ENCODE measurements around the gene SCCPDH.
"Not testable (repeated sequence)": the region's sequence is repeated elsewhere in the genome, so short reads cannot be mapped to it uniquely, and the experiment has no call there.

SCCPDH gene, protein sequence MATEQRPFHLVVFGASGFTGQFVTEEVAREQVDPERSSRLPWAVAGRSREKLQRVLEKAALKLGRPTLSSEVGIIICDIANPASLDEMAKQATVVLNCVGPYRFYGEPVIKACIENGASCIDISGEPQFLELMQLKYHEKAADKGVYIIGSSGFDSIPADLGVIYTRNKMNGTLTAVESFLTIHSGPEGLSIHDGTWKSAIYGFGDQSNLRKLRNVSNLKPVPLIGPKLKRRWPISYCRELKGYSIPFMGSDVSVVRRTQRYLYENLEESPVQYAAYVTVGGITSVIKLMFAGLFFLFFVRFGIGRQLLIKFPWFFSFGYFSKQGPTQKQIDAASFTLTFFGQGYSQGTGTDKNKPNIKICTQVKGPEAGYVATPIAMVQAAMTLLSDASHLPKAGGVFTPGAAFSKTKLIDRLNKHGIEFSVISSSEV

DNA sequence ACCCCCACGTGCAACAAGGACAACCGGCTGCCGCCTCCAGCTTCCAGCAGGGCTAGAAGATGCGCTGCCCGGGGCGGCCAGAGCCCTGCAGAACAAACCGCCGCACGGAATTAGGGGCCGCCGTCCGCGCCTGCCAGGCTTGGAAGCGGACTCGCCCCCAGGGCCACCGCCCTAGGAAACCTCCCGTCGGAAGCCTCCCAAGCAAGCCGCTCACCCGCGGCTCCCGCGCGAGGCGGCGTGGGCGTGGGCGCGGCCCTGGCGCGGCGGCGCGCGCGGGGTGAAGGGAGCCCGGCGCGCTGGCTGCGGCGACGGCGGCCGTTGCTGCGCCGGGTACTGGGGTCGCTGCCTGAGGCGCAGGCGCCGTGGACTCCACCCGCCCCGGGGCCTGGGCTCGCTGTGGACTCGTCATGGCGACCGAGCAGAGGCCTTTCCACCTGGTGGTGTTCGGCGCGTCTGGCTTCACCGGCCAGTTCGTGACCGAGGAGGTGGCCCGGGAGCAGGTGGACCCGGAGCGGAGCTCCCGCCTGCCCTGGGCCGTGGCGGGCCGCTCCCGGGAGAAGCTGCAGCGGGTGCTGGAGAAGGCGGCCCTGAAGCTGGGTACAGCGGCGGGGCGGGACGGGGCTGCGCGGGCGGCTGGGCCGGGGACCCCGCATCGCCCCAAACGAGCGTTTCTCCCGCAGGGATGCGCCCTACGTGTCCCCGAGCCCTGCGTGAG is at the start of gene SCCPDH:
TSS of gene SCCPDH (plus strand) at position 394 of the 715 bp plus-strand sequence. CDS start at position 408, 14 bp downstream.
- peak; percentile 60 for DNase-seq

- no peak for DNase-seq
These were observed 46.4 kb upstream of the SCCPDH start for GRCh38 chr1:246677842-246678241.

GRCh38 chr1:246678816-246679793 is 45.1 kb upstream of the SCCPDH start:
- no peak for DNase-seq

GRCh38 chr1:246679794-246680177 is 44.4 kb upstream of the SCCPDH start:
- no peak for DNase-seq

- DNase-seq, result no peak
These were observed 44.0 kb upstream of the SCCPDH start for GRCh38 chr1:246680190-246680589.

GRCh38 chr1:246680696-246681130 is 43.5 kb upstream of the SCCPDH start:
- no peak for DNase-seq

- no peak for DNase-seq
These were observed 42.0 kb upstream of the SCCPDH start for GRCh38 chr1:246681900-246682895.

GRCh38 chr1:246683521-246683920 is 40.7 kb upstream of the SCCPDH start:
- no peak for DNase-seq

GRCh38 chr1:246687002-246687401 is 37.2 kb upstream of the SCCPDH start:
- DNase-seq, result no peak

GRCh38 chr1:246689409-246690008 is 34.7 kb upstream of the SCCPDH start:
- DNase-seq, result peak; percentile 35

DNA sequence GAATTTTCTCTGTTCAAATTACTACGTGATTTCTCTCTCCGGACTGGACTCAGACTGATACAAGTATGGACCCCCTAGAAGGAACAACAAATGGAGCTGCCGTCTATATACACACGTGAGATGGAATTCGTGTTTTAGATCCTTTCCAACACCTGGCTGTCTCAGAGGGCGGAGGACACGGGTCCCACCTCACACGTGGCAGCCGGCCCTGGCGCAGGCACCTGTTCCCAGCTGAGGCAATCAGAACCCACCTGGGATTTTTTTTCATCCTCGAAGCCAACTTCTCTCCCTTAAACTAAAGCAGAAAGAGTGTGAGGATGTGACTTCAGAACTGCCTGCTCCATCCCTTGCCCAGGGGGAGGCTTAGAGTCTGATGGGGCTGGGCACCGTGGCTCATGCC is 34.1 kb upstream of the SCCPDH start:
- no peak for DNase-seq

- DNase-seq, result no peak
These were observed 32.4 kb upstream of the SCCPDH start for GRCh38 chr1:246691622-246692495.

GRCh38 chr1:246694213-246694895 is 29.9 kb upstream of the SCCPDH start:
- not testable (repeated sequence) for DNase-seq

GRCh38 chr1:246695136-246695535 is 29.1 kb upstream of the SCCPDH start:
- DNase-seq, result no peak

- DNase-seq, result no peak
These were observed 28.5 kb upstream of the SCCPDH start for GRCh38 chr1:246695666-246696065.

- no peak for DNase-seq
These were observed 25.6 kb upstream of the SCCPDH start for GRCh38 chr1:246698466-246699094.

- DNase-seq, result peak; percentile 85
These were observed 25.0 kb upstream of the SCCPDH start for GRCh38 chr1:246699095-246699735.

- DNase-seq, result no peak
These were observed 20.6 kb upstream of the SCCPDH start for GRCh38 chr1:246703581-246703980.
